NCI-H82 (cell line): ENCODE results near the gene SLC8B1.

ENCODE experiments used
- DNase-seq: peaks from one replicate; lab custom pipeline; 2025; lab: John Stamatoyannopoulos, UW

Gene SLC8B1

GRCh38 chr12:113268621-113269020, 66.3 kb downstream of the SLC8B1 start:
- no peak for DNase-seq

- DNase-seq = no peak
Observed at GRCh38 chr12:113268136-113268535, 66.8 kb downstream of the SLC8B1 start.

GRCh38 chr12:113267621-113268020, 67.3 kb downstream of the SLC8B1 start:
- no peak for DNase-seq

GRCh38 chr12:113266106-113266895, 68.6 kb downstream of the SLC8B1 start:
- DNase-seq = no peak

- peak; percentile 26 for DNase-seq
Observed at GRCh38 chr12:113263431-113263963, 71.4 kb downstream of the SLC8B1 start.

- no peak for DNase-seq
Observed at GRCh38 chr12:113262710-113263109, 72.2 kb downstream of the SLC8B1 start.

- no peak for DNase-seq
Observed at GRCh38 chr12:113261847-113262470, 73.0 kb downstream of the SLC8B1 start.

GRCh38 chr12:113260636-113261300, 74.1 kb downstream of the SLC8B1 start:
- no peak for DNase-seq

GRCh38 chr12:113260127-113260526, 74.8 kb downstream of the SLC8B1 start:
- peak; percentile 20 for DNase-seq

- DNase-seq = no peak
Observed at GRCh38 chr12:113257564-113257963, 77.3 kb downstream of the SLC8B1 start.

- DNase-seq = no peak
Observed at GRCh38 chr12:113254298-113254697, 80.6 kb downstream of the SLC8B1 start.

- DNase-seq = no peak
Observed at GRCh38 chr12:113253532-113254285, 81.2 kb downstream of the SLC8B1 start.

GRCh38 chr12:113252494-113252893, 82.4 kb downstream of the SLC8B1 start:
- no peak for DNase-seq

GRCh38 chr12:113251404-113252070, 83.4 kb downstream of the SLC8B1 start:
- DNase-seq = no peak

GRCh38 chr12:113250045-113250444, 84.9 kb downstream of the SLC8B1 start:
- no peak for DNase-seq

- no peak for DNase-seq
Observed at GRCh38 chr12:113249546-113249945, 85.4 kb downstream of the SLC8B1 start.

GRCh38 chr12:113248842-113249435, 86.0 kb downstream of the SLC8B1 start:
- DNase-seq = no peak
